VCaP (cell line): ENCODE results near the gene ADGRL2.

ENCODE experiments used
- H3K27ac ChIP-seq: fragments of 450-650 bp; 2 replicates; pipeline ENCODE4 v1.5.1; 2017
- TF ChIP-seq, protein P1 (sequence below): fragments of 450-650 bp; conservative IDR thresholded peaks from 2 replicates; pipeline ENCODE4 v1.5.1; 2017; ENCODE audit warnings: mild to moderate bottlenecking, moderate library complexity

ADGRL2 gene

DNA sequence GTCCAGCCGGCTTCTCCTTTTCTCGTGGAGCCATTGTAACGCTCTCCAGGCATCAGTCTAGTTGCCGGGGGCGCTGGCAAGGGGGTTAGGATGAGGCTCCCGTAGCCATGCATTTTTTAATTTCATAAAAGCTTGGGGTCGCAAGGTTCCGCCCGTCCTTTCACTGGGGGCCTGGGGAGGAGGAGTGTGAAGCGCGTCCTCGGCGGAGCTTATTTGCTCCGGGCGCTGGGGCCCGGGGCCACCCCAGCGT, 1.6 kb downstream of the ADGRL2 start:
- peak overlapping the region; percentile 89 for H3K27ac ChIP-seq
- TF ChIP-seq, protein P1, sequence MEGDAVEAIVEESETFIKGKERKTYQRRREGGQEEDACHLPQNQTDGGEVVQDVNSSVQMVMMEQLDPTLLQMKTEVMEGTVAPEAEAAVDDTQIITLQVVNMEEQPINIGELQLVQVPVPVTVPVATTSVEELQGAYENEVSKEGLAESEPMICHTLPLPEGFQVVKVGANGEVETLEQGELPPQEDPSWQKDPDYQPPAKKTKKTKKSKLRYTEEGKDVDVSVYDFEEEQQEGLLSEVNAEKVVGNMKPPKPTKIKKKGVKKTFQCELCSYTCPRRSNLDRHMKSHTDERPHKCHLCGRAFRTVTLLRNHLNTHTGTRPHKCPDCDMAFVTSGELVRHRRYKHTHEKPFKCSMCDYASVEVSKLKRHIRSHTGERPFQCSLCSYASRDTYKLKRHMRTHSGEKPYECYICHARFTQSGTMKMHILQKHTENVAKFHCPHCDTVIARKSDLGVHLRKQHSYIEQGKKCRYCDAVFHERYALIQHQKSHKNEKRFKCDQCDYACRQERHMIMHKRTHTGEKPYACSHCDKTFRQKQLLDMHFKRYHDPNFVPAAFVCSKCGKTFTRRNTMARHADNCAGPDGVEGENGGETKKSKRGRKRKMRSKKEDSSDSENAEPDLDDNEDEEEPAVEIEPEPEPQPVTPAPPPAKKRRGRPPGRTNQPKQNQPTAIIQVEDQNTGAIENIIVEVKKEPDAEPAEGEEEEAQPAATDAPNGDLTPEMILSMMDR: no peak

DNA sequence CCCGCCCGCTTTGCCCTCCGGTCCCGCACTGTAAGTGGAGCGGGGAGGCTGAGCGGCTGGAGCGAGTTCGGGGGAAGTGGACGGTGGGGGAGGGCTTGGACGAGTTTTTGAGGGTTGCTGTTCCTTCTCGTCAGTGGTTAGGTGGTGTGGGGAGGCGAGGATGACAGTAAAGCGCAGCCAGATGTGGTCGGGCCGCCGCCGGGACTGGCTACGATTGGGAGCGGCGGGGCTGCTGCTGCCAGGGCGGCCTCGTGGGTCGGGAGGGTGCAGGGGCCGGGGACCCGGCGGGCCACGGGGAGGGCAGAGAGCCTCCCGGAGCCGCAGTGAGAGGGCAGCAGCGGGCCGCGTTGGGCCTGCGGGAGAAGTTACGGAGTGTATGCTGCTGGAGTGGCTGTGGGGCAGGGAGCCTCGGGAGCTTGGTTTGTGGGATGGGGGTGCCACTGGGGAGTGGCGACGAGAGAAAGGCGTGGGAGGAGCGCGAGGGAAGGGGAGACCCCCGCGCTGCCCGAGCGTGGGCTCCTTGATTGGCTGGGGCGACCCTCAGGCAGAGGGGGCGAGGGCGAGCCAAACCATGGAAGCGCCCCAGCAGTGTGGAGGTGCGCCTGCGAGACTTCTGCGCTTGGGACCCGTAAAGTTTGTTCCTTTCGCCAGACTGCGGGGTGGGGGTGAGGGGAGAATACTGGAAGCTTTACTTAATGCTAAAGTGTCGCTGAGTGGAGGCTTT, 2.1 kb downstream of the ADGRL2 start:
- TF ChIP-seq, protein P1: peak; percentile 75
- peak overlapping the region; percentile 89 for H3K27ac ChIP-seq

DNA sequence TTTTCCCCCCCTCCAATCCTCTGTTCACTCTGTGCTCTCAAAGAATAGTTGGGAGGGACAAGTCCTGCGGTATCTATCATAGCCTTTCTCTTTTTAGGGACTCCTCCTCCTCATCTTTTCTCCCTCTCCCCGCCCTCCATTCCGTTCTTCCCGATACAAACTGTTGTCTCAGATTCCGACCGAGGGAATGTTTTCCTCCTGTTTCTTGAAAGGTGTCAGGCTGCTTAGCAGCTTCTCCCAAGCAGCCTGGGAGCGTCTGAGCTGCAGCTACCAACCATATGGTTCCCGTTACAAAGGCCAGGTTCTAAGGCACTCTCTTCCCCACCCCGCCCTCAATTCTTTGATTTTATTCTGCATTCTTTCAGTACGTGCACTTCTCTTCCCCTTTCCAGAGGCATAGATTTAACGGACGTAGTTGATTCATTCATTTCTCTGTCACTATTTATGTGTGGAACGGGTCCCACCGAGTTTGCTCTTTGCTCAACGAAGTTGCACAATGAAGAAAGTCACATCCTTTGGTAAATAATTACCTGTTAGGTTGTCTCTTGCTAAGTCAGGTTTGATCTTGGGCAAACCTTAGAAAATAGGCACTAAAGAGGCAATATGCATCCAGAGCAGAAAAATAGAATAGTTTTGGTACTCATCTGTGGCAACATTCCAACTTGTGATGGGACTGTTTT, 2.8 kb downstream of the ADGRL2 start:
- TF ChIP-seq, protein P1: no peak

DNA sequence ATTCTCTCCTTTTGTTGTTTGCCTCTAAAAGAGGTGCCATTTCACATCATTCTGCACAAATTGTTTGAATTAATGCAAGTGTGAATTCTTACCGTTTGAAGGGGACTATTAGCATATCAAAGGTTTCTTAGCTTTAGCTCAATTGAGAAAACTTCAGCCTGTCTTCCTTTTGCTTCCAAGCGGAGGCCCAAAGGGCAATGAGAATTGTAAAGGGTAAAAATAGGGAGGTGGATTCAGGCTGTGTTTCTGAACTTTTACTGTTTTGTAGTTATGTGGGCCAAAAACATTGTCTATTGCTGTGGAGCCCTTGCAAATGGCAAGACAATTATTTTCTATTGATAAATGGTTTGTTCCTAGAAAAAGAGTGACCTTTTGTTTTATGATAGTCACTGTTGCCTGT, 3.6 kb downstream of the ADGRL2 start:
- peak overlapping the region; percentile 89; the same call in 1 of the 2 replicates for H3K27ac ChIP-seq
- TF ChIP-seq, protein P1: no peak

More for the DNA sequence above, 2.8 kb downstream of the ADGRL2 start:
- peak overlapping the region; percentile 89; the same call in 1 of the 2 replicates for H3K27ac ChIP-seq

DNA sequence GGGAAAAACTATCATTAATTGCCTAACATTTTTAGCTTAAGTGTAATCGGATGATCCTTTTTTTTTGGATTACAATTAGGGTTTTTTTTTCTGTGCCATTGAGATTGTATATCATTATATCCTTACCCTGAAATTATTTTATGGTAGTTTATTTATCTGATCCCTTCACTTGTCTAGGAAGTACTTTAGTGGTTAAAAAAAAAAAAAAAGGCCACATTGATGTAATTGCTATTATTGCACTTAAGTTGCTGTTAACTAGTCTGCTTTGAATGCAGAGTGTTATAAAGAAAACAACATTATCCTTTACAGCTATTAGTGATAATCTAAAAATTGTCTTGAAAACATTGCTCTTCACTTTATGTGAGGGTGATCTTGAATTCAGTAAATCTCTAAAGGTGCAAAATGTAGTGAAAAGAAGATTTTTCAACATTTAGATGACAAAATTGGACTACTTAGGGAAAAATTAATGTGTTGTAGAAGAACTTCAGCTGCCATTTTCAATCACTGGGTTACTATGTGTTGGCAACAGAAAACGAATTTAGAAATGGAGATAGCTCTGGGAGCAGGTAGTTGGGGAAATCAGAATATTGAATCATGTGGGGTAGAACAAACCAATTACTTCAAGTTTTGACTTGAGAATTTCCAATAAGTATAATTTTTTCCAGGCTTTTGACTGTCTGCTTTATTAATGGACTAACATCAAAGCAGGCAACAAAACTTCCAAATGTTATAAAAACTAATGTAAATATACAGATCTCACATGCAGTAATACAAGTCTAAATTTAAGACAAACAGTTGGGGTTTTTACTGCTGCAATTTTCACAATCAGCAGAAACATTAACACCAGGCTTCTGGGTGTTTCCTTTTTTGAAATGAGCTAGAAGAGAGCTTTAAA, 5.0 kb downstream of the ADGRL2 start:
- TF ChIP-seq, protein P1: no peak
- H3K27ac ChIP-seq: no peak overlapping the region

DNA sequence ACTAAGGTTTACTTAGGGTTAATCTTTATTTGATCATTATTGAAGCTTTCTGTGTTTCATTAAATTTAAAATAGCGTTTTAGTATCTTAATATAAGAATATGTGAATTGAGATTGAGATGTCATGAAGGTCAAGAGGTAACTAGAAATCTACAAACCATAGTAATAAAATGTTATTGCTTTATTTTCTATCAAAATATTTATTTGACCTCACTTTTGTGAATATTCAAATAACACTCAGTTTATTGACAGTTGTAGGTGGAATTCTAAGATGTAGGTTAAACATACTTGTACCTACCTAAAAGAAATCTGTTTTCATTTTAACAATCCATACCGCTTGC, 5.7 kb downstream of the ADGRL2 start:
- H3K27ac ChIP-seq: no peak overlapping the region

More for the DNA sequence above, 5.7 kb downstream of the ADGRL2 start:
- TF ChIP-seq, protein P1: no peak
